ENCODE results near the gene TSPEAR.

DNA sequence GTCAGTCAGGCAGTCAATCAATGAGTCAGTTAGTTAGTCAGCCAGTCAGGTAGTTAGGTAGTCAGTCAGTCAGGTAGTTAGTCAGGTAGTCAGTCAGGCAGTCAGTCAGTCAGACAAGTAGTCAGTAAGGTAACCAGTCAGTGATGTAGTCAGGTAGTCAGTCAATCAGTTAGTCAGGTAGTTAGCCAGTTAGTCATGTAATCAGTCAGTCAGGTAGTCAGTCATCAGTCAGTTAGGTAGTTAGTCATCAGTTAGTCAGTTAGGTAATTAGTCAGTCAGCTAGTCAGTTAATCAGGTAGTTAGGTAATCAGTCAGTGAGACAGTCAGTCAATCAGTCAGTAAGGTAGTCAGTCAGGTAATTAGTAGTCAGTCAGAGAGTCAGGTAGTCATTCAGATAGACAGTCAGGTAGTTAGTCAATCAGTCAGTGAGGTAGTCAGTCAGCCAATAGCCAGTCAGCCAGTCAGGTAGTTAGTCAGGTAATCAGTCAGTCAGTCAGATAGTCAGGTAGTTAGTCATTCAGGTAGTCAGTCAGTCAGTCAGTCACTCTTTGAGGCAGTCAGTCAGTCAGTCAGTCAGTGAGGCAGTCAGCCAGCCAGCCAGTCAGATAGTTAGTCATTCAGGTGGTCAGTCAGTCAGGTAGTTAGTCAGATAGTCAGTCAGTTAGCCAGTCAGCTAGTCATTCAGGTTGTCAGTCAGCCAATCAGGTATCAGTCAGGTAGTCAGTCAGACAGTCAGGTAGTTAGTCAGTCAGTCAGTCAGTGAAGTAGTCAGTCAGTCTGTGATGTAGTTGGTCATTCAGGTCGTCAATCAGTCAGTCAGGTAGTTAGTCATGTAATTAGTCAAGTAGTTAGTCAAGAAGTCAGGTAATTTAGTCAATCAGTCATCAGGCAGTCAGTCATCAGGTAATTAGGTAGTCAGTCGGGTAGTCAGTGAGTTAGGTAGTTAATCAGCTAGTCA is 186.7 kb downstream of the TSPEAR start:
- TF ChIP-seq, protein P1, sequence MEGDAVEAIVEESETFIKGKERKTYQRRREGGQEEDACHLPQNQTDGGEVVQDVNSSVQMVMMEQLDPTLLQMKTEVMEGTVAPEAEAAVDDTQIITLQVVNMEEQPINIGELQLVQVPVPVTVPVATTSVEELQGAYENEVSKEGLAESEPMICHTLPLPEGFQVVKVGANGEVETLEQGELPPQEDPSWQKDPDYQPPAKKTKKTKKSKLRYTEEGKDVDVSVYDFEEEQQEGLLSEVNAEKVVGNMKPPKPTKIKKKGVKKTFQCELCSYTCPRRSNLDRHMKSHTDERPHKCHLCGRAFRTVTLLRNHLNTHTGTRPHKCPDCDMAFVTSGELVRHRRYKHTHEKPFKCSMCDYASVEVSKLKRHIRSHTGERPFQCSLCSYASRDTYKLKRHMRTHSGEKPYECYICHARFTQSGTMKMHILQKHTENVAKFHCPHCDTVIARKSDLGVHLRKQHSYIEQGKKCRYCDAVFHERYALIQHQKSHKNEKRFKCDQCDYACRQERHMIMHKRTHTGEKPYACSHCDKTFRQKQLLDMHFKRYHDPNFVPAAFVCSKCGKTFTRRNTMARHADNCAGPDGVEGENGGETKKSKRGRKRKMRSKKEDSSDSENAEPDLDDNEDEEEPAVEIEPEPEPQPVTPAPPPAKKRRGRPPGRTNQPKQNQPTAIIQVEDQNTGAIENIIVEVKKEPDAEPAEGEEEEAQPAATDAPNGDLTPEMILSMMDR (IDR thresholded peaks at IDR 0.05) = no peak
- no peak for TF ChIP-seq POLR2A (IDR thresholded peaks at IDR 0.05)
